ENCODE measurements around the gene FAM240B.

FAM240B gene

GRCh38 chr9:38720083-38720745 is at the start of gene FAM240B:
Gene FAM240B, minus strand, starts transcription at chr9:38720133. Its CDS starts 16,134 bp downstream, at chr9:38703999.
- Mint-ChIP-seq H3K4me1 (ENCODE audit: low read depth) (no peaks in the 10 kb centered on the region), H3K36me3 (ENCODE audit: low read depth) (no peaks in the 10 kb centered on the region), H3K9me3 (no peaks in the 10 kb centered on the region), H3K27ac (no peak within 1 kb of the TSS), H3K27me3 (peaks cover 1% of the 10 kb centered on the region), H3K4me3 (no peak within 1 kb of the TSS)
- no peak for DNase-seq

- Mint-ChIP-seq H3K4me3 (no peak overlapping the region), H3K27me3 (peaks cover 28% of the 10 kb centered on the region), H3K27ac (no peak overlapping the region), H3K36me3 (ENCODE audit: low read depth) (no peaks in the 10 kb centered on the region), H3K4me1 (ENCODE audit: low read depth) (no peaks in the 10 kb centered on the region), H3K9me3 (no peaks in the 10 kb centered on the region)
- DNase-seq = no peak
Observed at GRCh38 chr9:38768351-38768761, 48.4 kb upstream of the FAM240B start.

GRCh38 chr9:38765101-38765500 is 45.2 kb upstream of the FAM240B start:
- Mint-ChIP-seq H3K27me3 (peaks cover 25% of the 10 kb centered on the region), H3K36me3 (ENCODE audit: low read depth) (no peaks in the 10 kb centered on the region), H3K4me1 (ENCODE audit: low read depth) (no peaks in the 10 kb centered on the region), H3K9me3 (no peaks in the 10 kb centered on the region), H3K27ac (no peak overlapping the region), H3K4me3 (no peak overlapping the region)
- no peak for DNase-seq

- peaks cover 17% of the 10 kb centered on the region for H3K27me3 Mint-ChIP-seq
- no peaks in the 10 kb centered on the region for H3K9me3 Mint-ChIP-seq
- no peak overlapping the region for H3K4me3 Mint-ChIP-seq
- H3K4me1 Mint-ChIP-seq (ENCODE audit: low read depth) = no peaks in the 10 kb centered on the region
- no peaks in the 10 kb centered on the region for H3K36me3 Mint-ChIP-seq (ENCODE audit: low read depth)
- no peak overlapping the region for H3K27ac Mint-ChIP-seq
- no peak for DNase-seq
Observed at GRCh38 chr9:38761999-38762398, 42.1 kb upstream of the FAM240B start.

- no peak for DNase-seq
- Mint-ChIP-seq H3K27me3 (peaks cover 17% of the 10 kb centered on the region), H3K27ac (no peak overlapping the region), H3K4me3 (no peak overlapping the region), H3K9me3 (no peaks in the 10 kb centered on the region), H3K36me3 (ENCODE audit: low read depth) (no peaks in the 10 kb centered on the region), H3K4me1 (ENCODE audit: low read depth) (no peaks in the 10 kb centered on the region)
Observed at GRCh38 chr9:38761339-38761738, 41.4 kb upstream of the FAM240B start.

GRCh38 chr9:38756702-38757101 is 36.8 kb upstream of the FAM240B start:
- DNase-seq = no peak
- H3K4me3 Mint-ChIP-seq = no peak overlapping the region
- no peaks in the 10 kb centered on the region for H3K36me3 Mint-ChIP-seq (ENCODE audit: low read depth)
- H3K4me1 Mint-ChIP-seq (ENCODE audit: low read depth) = no peaks in the 10 kb centered on the region
- no peak overlapping the region for H3K27ac Mint-ChIP-seq
- H3K9me3 Mint-ChIP-seq = no peaks in the 10 kb centered on the region
- peaks cover 18% of the 10 kb centered on the region for H3K27me3 Mint-ChIP-seq

- no peak overlapping the region for H3K4me3 Mint-ChIP-seq
Observed at GRCh38 chr9:38747941-38748340, 28.0 kb upstream of the FAM240B start.

GRCh38 chr9:38747067-38747466 is 27.1 kb upstream of the FAM240B start:
- H3K27me3 Mint-ChIP-seq = peaks cover 11% of the 10 kb centered on the region
- H3K36me3 Mint-ChIP-seq (ENCODE audit: low read depth) = no peaks in the 10 kb centered on the region
- no peak overlapping the region for H3K4me3 Mint-ChIP-seq
- DNase-seq = no peak
- H3K9me3 Mint-ChIP-seq = no peaks in the 10 kb centered on the region
- H3K27ac Mint-ChIP-seq = no peak overlapping the region
- no peaks in the 10 kb centered on the region for H3K4me1 Mint-ChIP-seq (ENCODE audit: low read depth)

More at GRCh38 chr9:38747941-38748340, 28.0 kb upstream of the FAM240B start:
- no peak for DNase-seq
- Mint-ChIP-seq H3K27ac (no peak overlapping the region), H3K36me3 (ENCODE audit: low read depth) (no peaks in the 10 kb centered on the region), H3K27me3 (peaks cover 12% of the 10 kb centered on the region), H3K9me3 (no peaks in the 10 kb centered on the region), H3K4me1 (ENCODE audit: low read depth) (no peaks in the 10 kb centered on the region)

GRCh38 chr9:38746303-38746702 is 26.4 kb upstream of the FAM240B start:
- H3K27ac Mint-ChIP-seq = no peak overlapping the region
- no peak for DNase-seq
- no peaks in the 10 kb centered on the region for H3K4me1 Mint-ChIP-seq (ENCODE audit: low read depth)
- no peak overlapping the region for H3K4me3 Mint-ChIP-seq
- H3K9me3 Mint-ChIP-seq = no peaks in the 10 kb centered on the region
- H3K27me3 Mint-ChIP-seq = peaks cover 9% of the 10 kb centered on the region
- H3K36me3 Mint-ChIP-seq (ENCODE audit: low read depth) = no peaks in the 10 kb centered on the region

GRCh38 chr9:38744484-38744883 is 24.6 kb upstream of the FAM240B start:
- Mint-ChIP-seq H3K27ac (no peak overlapping the region), H3K27me3 (peaks cover 19% of the 10 kb centered on the region), H3K4me3 (no peak overlapping the region), H3K4me1 (ENCODE audit: low read depth) (no peaks in the 10 kb centered on the region), H3K36me3 (ENCODE audit: low read depth) (no peaks in the 10 kb centered on the region), H3K9me3 (no peaks in the 10 kb centered on the region)
- no peak for DNase-seq

- H3K4me3 Mint-ChIP-seq = no peak overlapping the region
- DNase-seq = no peak
- H3K9me3 Mint-ChIP-seq = no peaks in the 10 kb centered on the region
- peaks cover 24% of the 10 kb centered on the region for H3K27me3 Mint-ChIP-seq
- H3K36me3 Mint-ChIP-seq (ENCODE audit: low read depth) = no peaks in the 10 kb centered on the region
- no peak overlapping the region for H3K27ac Mint-ChIP-seq
- no peaks in the 10 kb centered on the region for H3K4me1 Mint-ChIP-seq (ENCODE audit: low read depth)
Observed at GRCh38 chr9:38737246-38737645, 17.3 kb upstream of the FAM240B start.

GRCh38 chr9:38734831-38735230 is 14.9 kb upstream of the FAM240B start:
- Mint-ChIP-seq H3K9me3 (no peaks in the 10 kb centered on the region), H3K27me3 (peaks cover 32% of the 10 kb centered on the region), H3K4me3 (no peak overlapping the region), H3K27ac (no peak overlapping the region), H3K4me1 (ENCODE audit: low read depth) (no peaks in the 10 kb centered on the region), H3K36me3 (ENCODE audit: low read depth) (no peaks in the 10 kb centered on the region)
- no peak for DNase-seq

- DNase-seq = no peak
- no peaks in the 10 kb centered on the region for H3K9me3 Mint-ChIP-seq
- no peak overlapping the region for H3K27ac Mint-ChIP-seq
- H3K4me1 Mint-ChIP-seq (ENCODE audit: low read depth) = no peaks in the 10 kb centered on the region
- no peak overlapping the region for H3K4me3 Mint-ChIP-seq
- H3K36me3 Mint-ChIP-seq (ENCODE audit: low read depth) = no peaks in the 10 kb centered on the region
- H3K27me3 Mint-ChIP-seq = peaks cover 25% of the 10 kb centered on the region
Observed at GRCh38 chr9:38733503-38733902, 13.6 kb upstream of the FAM240B start.

GRCh38 chr9:38732885-38733284 is 13.0 kb upstream of the FAM240B start:
- Mint-ChIP-seq H3K27me3 (peaks cover 21% of the 10 kb centered on the region), H3K9me3 (no peaks in the 10 kb centered on the region), H3K36me3 (ENCODE audit: low read depth) (no peaks in the 10 kb centered on the region), H3K27ac (no peak overlapping the region), H3K4me3 (no peak overlapping the region), H3K4me1 (ENCODE audit: low read depth) (no peaks in the 10 kb centered on the region)
- DNase-seq = no peak

- H3K4me1 Mint-ChIP-seq (ENCODE audit: low read depth) = no peaks in the 10 kb centered on the region
- no peak for DNase-seq
Observed at GRCh38 chr9:38727497-38728001, 7.6 kb upstream of the FAM240B start.

More at GRCh38 chr9:38727497-38728001, 7.6 kb upstream of the FAM240B start:
- Mint-ChIP-seq H3K27me3 (peaks cover 16% of the 10 kb centered on the region), H3K36me3 (ENCODE audit: low read depth) (no peaks in the 10 kb centered on the region), H3K9me3 (no peaks in the 10 kb centered on the region), H3K4me3 (no peak overlapping the region), H3K27ac (no peak overlapping the region)

All from activated T-cell treated with anti-CD3 and anti-CD28 coated beads, Interleukin-2, amount 50 U/mL, for 24 hours (primary cell).